Fibroblast of the conjunctiva (primary cell): ENCODE results near the gene C12orf56.
"Not testable (repeated sequence)": the region's sequence is repeated elsewhere in the genome, so short reads cannot be mapped to it uniquely, and the experiment has no call there.

Source experiments
- DNase-seq: peaks from one replicate; pipeline ENCODE4 v3.0.0-alpha.2; 2010; ENCODE audit warnings: low read depth

The C12orf56 gene

DNA sequence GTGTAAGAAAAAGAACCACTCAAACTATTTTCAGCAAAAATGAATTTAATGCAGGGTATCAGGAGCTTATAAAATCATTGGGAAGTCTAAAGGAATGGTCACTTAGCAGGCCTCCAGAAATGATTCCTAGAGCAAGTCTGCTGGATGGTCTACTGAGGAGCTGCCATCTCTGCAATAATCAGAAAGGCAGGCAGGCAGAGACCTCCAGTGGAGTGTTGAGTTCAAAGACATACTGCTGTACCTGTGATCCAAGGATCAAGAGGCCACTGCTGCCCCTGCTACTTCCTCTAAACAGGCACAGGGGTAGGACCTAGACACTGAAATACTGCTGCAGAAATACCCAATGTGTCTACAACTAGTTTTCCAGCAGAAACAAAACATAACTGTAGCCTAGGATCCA is 154.0 kb downstream of the C12orf56 start:
- DNase-seq: no peak

DNA sequence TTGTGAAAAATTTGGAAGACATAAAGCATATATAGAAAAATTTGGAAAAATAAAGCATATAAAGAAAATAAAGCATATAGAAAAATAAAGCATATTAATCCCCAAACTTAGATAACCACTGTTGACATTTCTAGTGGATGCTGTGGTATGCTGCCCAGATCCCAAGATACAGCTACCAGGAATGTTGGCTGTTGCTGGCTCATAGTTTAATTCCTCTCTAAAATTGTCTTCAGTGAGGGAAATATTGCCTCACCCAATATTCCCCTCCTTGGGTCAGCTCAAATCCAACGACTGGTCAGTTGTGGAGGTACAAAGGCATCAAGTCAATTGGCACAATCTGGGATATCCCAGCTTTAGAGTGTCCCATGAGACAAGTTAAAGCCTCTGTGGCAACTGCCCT is 158.4 kb downstream of the C12orf56 start:
- DNase-seq: no peak

DNA sequence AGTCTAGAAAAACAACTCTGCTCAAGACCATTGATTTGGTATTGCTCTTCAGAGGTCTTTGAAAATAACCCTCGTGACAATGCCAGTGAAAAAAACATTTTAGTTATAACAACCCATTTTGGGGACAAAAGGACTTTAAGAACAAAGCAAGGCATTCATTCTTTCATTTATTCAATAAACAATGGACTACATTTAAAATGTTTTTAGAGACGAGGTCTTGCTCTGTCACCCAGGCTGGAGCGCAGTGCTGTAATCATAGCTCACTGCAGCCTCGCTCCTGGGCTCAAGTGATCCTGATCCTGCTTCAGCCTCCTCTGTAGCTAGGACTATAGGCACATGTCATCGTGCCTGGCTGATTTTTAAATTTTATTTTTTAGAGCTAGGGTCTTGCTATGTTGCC is 160.8 kb downstream of the C12orf56 start:
- DNase-seq: no peak

- no peak for DNase-seq
These were observed 161.3 kb downstream of the C12orf56 start for GRCh38 chr12:64229240-64229639.

DNA sequence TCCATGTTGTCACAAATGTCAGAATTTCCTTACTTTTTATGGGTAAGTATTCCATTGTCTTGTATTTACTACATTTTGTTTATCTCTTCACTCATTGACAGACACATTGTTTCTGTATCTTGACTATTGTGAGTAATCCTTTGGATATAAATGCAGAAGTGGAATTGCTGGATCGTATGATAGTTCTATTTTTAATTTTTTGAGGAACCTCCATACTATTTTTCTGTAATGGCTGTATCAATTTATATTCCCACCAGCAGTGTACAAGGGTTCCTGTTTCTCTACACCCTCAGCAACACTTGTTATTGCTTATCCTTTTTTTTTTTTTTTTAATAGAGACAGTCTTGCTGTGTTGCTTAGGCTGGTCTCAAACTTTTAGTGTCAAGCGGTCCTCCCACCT is 164.9 kb downstream of the C12orf56 start:
- no peak for DNase-seq

- peak; percentile 85 for DNase-seq
These were observed 168.4 kb downstream of the C12orf56 start, which contains the start of gene KICS2 for GRCh38 chr12:64222009-64222765. Gene KICS2 (minus strand): TSS chr12:64222296. CDS start chr12:64222237, 59 bp downstream.

DNA sequence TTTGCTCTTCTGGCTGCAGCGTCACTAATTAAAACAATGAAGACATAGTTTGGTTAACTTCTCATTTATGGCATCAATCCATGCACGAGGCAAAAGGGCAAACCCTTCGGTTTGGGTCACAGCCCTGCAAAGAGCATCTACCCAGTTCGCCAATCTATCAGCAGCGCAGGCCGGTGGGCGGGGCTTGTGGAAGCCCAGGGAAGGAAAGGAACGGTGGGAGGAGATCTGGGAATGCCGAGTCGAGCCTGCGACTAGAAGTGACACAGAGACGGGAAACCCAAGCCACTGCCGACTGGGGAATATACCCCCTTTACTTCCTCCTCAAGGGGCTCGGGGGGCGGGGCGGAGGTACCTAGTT is 168.9 kb downstream of the C12orf56 start:
- peak; percentile 57 for DNase-seq

- no peak for DNase-seq
These were observed 170.5 kb downstream of the C12orf56 start for GRCh38 chr12:64220046-64220445.

GRCh38 chr12:64219145-64219544 is 171.4 kb downstream of the C12orf56 start:
- no peak for DNase-seq

DNA sequence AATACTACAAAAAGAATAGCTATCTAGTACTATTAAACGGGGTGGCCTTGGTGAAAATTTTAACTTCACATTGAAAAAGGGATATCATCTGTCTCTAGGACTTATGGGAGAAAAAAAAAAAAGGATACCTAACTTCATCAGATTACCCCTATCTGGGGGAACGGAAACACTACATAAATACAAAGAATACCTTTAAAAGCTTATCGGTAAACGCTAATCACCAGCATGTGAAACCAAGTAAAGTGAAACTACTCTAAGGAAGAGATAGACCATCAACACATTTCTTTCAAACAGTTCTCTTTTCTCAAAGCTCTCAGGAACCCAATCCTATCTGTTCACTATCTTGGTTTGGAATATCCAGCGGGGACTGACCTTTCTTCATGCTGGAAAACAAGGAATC is 172.0 kb downstream of the C12orf56 start:
- no peak for DNase-seq

DNA sequence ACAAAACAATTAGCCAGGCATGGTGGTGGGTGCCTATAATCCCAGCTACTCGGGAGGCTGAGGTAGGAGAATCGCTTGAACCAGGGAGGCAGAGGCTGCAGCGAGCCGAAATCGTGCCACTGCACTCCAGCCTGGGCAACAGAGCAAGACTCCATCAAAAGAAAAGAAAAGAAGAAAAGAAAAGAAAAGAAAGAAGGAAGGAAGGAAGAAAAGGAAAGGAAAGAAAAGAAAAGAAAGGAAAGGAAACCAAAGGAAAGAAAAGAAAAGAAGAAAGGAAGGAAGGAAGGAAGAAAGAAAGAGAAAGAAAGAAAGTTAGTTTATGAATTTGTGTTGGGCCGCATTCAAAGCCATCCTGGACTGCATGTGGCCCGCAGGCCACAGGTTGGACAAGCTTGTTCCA is 172.9 kb downstream of the C12orf56 start:
- not testable (repeated sequence) for DNase-seq

DNA sequence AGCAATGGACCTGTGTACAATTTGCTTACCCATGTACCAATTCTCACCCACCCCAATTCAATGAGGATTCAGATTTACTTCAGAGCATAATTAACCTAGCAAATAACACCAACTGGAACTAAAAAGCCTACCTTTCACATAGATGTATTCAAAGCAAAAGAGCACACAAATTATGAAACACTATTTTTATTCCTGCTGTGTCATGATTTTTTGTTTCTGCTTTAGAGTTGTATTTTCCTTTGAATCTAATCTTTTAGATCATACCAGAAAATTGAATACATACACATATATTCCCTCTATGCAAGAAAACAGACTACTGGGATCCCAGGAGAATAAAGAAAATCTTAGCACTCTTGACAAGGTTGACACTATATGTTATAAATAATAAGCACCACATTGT is 174.3 kb downstream of the C12orf56 start:
- no peak for DNase-seq
